GM23248 (cell line): ENCODE results near the gene ZNF76. TPM values are rescaled to one million over a fixed set of nuclear protein-coding genes. Genes with fewer than 3 reads are reported as not detected.

Experiments used
- DNase-seq: peaks from one replicate; pipeline ENCODE4 v3.0.0-alpha.2; 2015
- H2AFZ ChIP-seq: fragments of 200-600 bp; sonication (generic); 2 replicates; pipeline ENCODE4 v1.6.1; 2016; ENCODE audit warnings: antibody characterized with exemption
- H3F3A ChIP-seq: fragments of 200-600 bp; sonication (generic); 2 replicates; pipeline ENCODE4 v1.6.1; 2016; ENCODE audit warnings: mild to moderate bottlenecking, antibody characterized with exemption, mixed run types; ENCODE audit not compliant: insufficient read depth
- H3K27ac ChIP-seq: fragments of 200-600 bp; sonication (generic); 2 replicates; pipeline ENCODE4 v1.5.1; 2016; ENCODE audit warnings: mild to moderate bottlenecking
- H3K27me3 ChIP-seq: fragments of 200-600 bp; sonication (generic); replicated peaks from 2 replicates; pipeline ENCODE4 v1.6.1; 2016; ENCODE audit warnings: mild to moderate bottlenecking; ENCODE audit not compliant: insufficient read depth
- H3K36me3 ChIP-seq: fragments of 200-600 bp; sonication (generic); 2 replicates; pipeline ENCODE4 v1.6.1; 2016; ENCODE audit warnings: low read depth, mild to moderate bottlenecking
- H3K4me1 ChIP-seq: fragments of 200-600 bp; sonication (generic); 2 replicates; pipeline ENCODE4 v1.6.1; 2016; ENCODE audit warnings: mild to moderate bottlenecking; ENCODE audit not compliant: insufficient read depth
- H3K4me2 ChIP-seq: fragments of 200-600 bp; sonication (generic); one replicate; pipeline ENCODE4 v1.6.1; 2016; ENCODE audit warnings: mild to moderate bottlenecking; ENCODE audit not compliant: unreplicated experiment
- H3K4me3 ChIP-seq: fragments of 200-600 bp; sonication (generic); 2 replicates; pipeline ENCODE4 v1.5.1; 2016; ENCODE audit warnings: mild to moderate bottlenecking
- H3K79me2 ChIP-seq: fragments of 200-600 bp; sonication (generic); 2 replicates; pipeline ENCODE4 v1.6.1; 2016; ENCODE audit warnings: mild to moderate bottlenecking; ENCODE audit not compliant: insufficient read depth
- H3K9ac ChIP-seq: fragments of 200-600 bp; sonication (generic); 2 replicates; pipeline ENCODE4 v1.6.1; 2016; ENCODE audit warnings: mild to moderate bottlenecking
- H3K9me2 ChIP-seq: fragments of 200-600 bp; sonication (generic); 2 replicates; pipeline ENCODE4 v1.6.1; 2016; ENCODE audit warnings: mixed run types, mild to moderate bottlenecking, moderate library complexity; ENCODE audit not compliant: insufficient read depth
- H3K9me3 ChIP-seq: fragments of 200-600 bp; sonication (generic); one replicate; pipeline ENCODE4 v1.6.1; 2017; ENCODE audit warnings: low read depth
- H4K20me1 ChIP-seq: fragments of 200-600 bp; sonication (generic); 2 replicates; pipeline ENCODE4 v1.6.0; 2016; ENCODE audit not compliant: insufficient read depth
- EZH2 ChIP-seq: fragments of 200-600 bp; sonication (generic); IDR thresholded peaks from 2 replicates; pipeline ENCODE4 v1.6.1; 2018; ENCODE audit warnings: antibody characterized with exemption, mild to moderate bottlenecking; ENCODE audit not compliant: insufficient read depth, poor library complexity, severe bottlenecking
- EZH2phosphoT487 ChIP-seq: fragments of 200-600 bp; sonication (generic); IDR thresholded peaks from 2 replicates; pipeline ENCODE4 v1.6.1; 2018; ENCODE audit warnings: antibody characterized with exemption, moderate library complexity, mild to moderate bottlenecking, low read depth; ENCODE audit not compliant: insufficient read depth
- WGBS, 2 experiments: methylation state at CpG; one replicate each; pipeline ENCODE4 v1.1.6; 2015 to 2017; ENCODE audit warnings: low lambda C conversion rate in 2 of 2, low coverage in 1 of 2; ENCODE audit errors: missing lambda C conversion rate in 2 of 2; 5-methylcytosine and 5-hydroxymethylcytosine counted together
- in situ Hi-C: fragments of 300-500 bp; cut with MboI; formaldehyde crosslinking; loops from 2 replicates; pipeline ENCODE4 v1.15.0; 2020
- polyA plus RNA-seq: library from polyadenylated mRNA; unstranded; fragments of >200 nt; fragmentation: Nextera tagmentation; extraction: Ambion mirVana; gene quantifications from 2 replicates; pipeline ENCODE4 v1.2.1, GENCODE V29; 2016
- total RNA-seq: library from RNA; depleted of rRNA; stranded (reverse); fragments of >200 nt; shearing (Covaris generic); gene quantifications from 2 replicates; pipeline ENCODE4 v1.2.3, GENCODE V29; 2014

ZNF76 gene
- total and polyA plus RNA-seq, 2 experiments from 2014 or later = 14.3 to 15.9 TPM

GRCh38 chr6:35228481-35228880, 31.1 kb upstream of the ZNF76 start:
- peaks cover 26% of the 10 kb centered on the region; the same call in 1 of the 2 replicates for H3K79me2 ChIP-seq
- no peaks in the 10 kb centered on the region for H3K4me1 ChIP-seq
- whole genome bisulfite sequencing, 2 experiments = 96 to 97% methylated on average over 6 of the region's 6 CpGs
- H3K27ac ChIP-seq = no peak overlapping the region
- no peaks in the 10 kb centered on the region for H4K20me1 ChIP-seq
- H3K27me3 ChIP-seq = no peaks in the 10 kb centered on the region
- no peaks in the 10 kb centered on the region for H3K9me3 ChIP-seq
- no peak overlapping the region for H3K4me2 ChIP-seq
- no peak overlapping the region for H3K4me3 ChIP-seq
- in situ Hi-C loops = no loop called here
- H3K36me3 ChIP-seq = no peaks in the 10 kb centered on the region
- no peaks in the 10 kb centered on the region for H3K9me2 ChIP-seq
- DNase-seq = no peak
- H2AFZ ChIP-seq = no peak overlapping the region
- TF ChIP-seq EZH2 = no peak
- no peak for TF ChIP-seq EZH2phosphoT487
- H3K9ac ChIP-seq = no peak overlapping the region
- H3F3A ChIP-seq = no peaks in the 10 kb centered on the region

DNA sequence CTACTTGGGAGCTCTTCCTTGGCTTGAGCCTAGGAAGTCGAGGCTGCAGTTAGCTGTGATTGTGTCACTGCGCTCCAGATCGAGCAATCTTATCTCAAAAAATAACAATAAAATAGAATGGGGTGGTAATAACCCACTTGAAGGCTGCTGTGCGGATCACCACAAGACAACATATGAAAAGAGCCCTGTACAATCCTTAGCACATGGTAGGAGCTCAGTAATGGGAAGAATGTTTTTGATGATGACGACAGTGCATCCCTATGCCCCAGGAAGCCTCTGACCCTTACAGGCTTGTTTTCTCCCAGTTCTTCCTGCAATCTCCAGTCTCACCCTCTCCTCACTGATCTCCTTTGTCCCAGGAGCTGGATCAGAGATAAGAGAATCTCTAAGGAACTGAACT, 30.2 kb upstream of the ZNF76 start:
- Histone ChIP-seq H3K27me3 (no peaks in the 10 kb centered on the region), H3K9ac (no peak overlapping the region), H3K9me2 (no peaks in the 10 kb centered on the region), H3K9me3 (no peaks in the 10 kb centered on the region), H3K4me1 (no peaks in the 10 kb centered on the region), H3K27ac (no peak overlapping the region), H3K4me2 (no peak overlapping the region), H3K36me3 (0 out of 2 replicates have a peak, but pooled peaks cover 3% of the 10 kb centered on the region), H4K20me1 (no peaks in the 10 kb centered on the region), H3F3A (no peaks in the 10 kb centered on the region), H3K4me3 (no peak overlapping the region), H2AFZ (no peak overlapping the region), H3K79me2 (0 out of 2 replicates have a peak, but pooled peaks cover 18% of the 10 kb centered on the region)
- DNase-seq = no peak
- TF ChIP-seq EZH2phosphoT487 = no peak
- no peak for TF ChIP-seq EZH2
- WGBS, 2 experiments = 89 to 91% methylated on average over 5 of the region's 5 CpGs
- in situ Hi-C loops = no loop called here

DNA sequence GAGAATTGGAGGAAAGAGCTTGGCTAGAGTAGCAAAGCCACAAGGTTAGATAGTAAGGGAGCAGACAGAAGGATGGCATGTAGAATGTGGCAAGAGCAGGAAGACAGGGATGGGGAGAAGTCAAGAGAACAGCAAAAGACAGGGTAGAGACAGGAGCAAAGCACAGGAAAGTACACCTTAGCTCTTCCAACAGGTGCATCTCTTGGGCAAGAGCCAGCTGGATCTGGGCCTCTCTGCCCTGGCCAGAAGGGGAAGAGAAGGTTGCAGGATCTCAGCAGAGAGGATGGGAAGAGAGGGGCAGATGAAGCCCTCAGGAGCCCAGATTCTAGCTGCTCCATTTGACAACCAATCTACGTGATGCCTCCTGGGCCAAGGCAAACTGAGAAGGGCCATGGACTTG, 29.0 kb upstream of the ZNF76 start:
- Histone ChIP-seq H3K27ac (no peak overlapping the region), H3K36me3 (0 out of 2 replicates have a peak, but pooled peaks cover 3% of the 10 kb centered on the region), H3K4me1 (no peaks in the 10 kb centered on the region), H3K79me2 (0 out of 2 replicates have a peak, but pooled peaks cover 11% of the 10 kb centered on the region), H3K27me3 (no peaks in the 10 kb centered on the region), H3K9me3 (no peaks in the 10 kb centered on the region), H3K9ac (no peak overlapping the region), H3F3A (no peaks in the 10 kb centered on the region), H4K20me1 (no peaks in the 10 kb centered on the region), H3K4me3 (no peak overlapping the region), H3K9me2 (no peaks in the 10 kb centered on the region), H3K4me2 (no peak overlapping the region), H2AFZ (no peak overlapping the region)
- in situ Hi-C loops = no loop called here
- no peak for DNase-seq
- 100% methylated on average over 1 of the region's 1 CpG for WGBS, 2 experiments
- TF ChIP-seq EZH2phosphoT487 = no peak
- no peak for TF ChIP-seq EZH2

GRCh38 chr6:35230950-35231349, 28.6 kb upstream of the ZNF76 start:
- no peak overlapping the region for H3K9ac ChIP-seq
- no peak overlapping the region for H3K27ac ChIP-seq
- H3K4me1 ChIP-seq = no peaks in the 10 kb centered on the region
- H3F3A ChIP-seq = no peaks in the 10 kb centered on the region
- H3K4me2 ChIP-seq = no peak overlapping the region
- no peaks in the 10 kb centered on the region for H3K9me3 ChIP-seq
- WGBS, 2 experiments = 100% methylated on average over 1 of the region's 1 CpG
- H3K27me3 ChIP-seq = no peaks in the 10 kb centered on the region
- no peak overlapping the region for H3K4me3 ChIP-seq
- H3K9me2 ChIP-seq = no peaks in the 10 kb centered on the region
- no peak for DNase-seq
- in situ Hi-C loops = no loop called here
- no peak overlapping the region for H2AFZ ChIP-seq
- H4K20me1 ChIP-seq = no peaks in the 10 kb centered on the region
- no peak for TF ChIP-seq EZH2phosphoT487
- no peak for TF ChIP-seq EZH2
- 0 out of 2 replicates have a peak, but pooled peaks cover 3% of the 10 kb centered on the region for H3K36me3 ChIP-seq
- 0 out of 2 replicates have a peak, but pooled peaks cover 11% of the 10 kb centered on the region for H3K79me2 ChIP-seq

GRCh38 chr6:35231563-35231962, 28.0 kb upstream of the ZNF76 start:
- H2AFZ ChIP-seq = no peak overlapping the region
- no peak overlapping the region for H3K9ac ChIP-seq
- H3K4me1 ChIP-seq = no peaks in the 10 kb centered on the region
- no peaks in the 10 kb centered on the region for H3F3A ChIP-seq
- H4K20me1 ChIP-seq = no peaks in the 10 kb centered on the region
- no peak for DNase-seq
- 96% methylated on average over 7 of the region's 7 CpGs for WGBS, 2 experiments
- 0 out of 2 replicates have a peak, but pooled peaks cover 3% of the 10 kb centered on the region for H3K36me3 ChIP-seq
- H3K27me3 ChIP-seq = no peaks in the 10 kb centered on the region
- 0 out of 2 replicates have a peak, but pooled peaks cover 11% of the 10 kb centered on the region for H3K79me2 ChIP-seq
- H3K4me3 ChIP-seq = no peak overlapping the region
- no peaks in the 10 kb centered on the region for H3K9me2 ChIP-seq
- H3K27ac ChIP-seq = no peak overlapping the region
- H3K4me2 ChIP-seq = no peak overlapping the region
- TF ChIP-seq EZH2phosphoT487 (no peak), EZH2 (no peak)
- no peaks in the 10 kb centered on the region for H3K9me3 ChIP-seq
- in situ Hi-C loops = no loop called here
